Stimulated activated effector memory CD8-positive, alpha-beta T cell treated with anti-CD3 and anti-CD28 coated beads, Interleukin-12 subunit alpha, Interleukin-12 subunit beta, amount 100 ng/mL, for 72 hours (primary cell): Measurements from ENCODE around the gene TOMM40L.
"Not testable (repeated sequence)": the region's sequence is repeated elsewhere in the genome, so short reads cannot be mapped to it uniquely, and the experiment has no call there.

Experiments used
- ATAC-seq: fragments of 150-1000 bp; cut with Tn5 transposase; 2 replicates; pipeline ENCODE4 v1.10.0; 2021
- DNase-seq, 2 donors: peaks; one replicate each; pipeline ENCODE4 v3.0.0; 2021 to 2022; ENCODE audit warnings: low spot score in 2 of 2
- H3K27ac Mint-ChIP-seq: one replicate; pipeline ENCODE4 v1.8.0; 2022; ENCODE audit warnings: mild to moderate bottlenecking, mixed read lengths
- H3K36me3 Mint-ChIP-seq: one replicate; pipeline ENCODE4 v1.8.0; 2022; ENCODE audit warnings: mild to moderate bottlenecking, mixed read lengths
- H3K4me1 Mint-ChIP-seq: one replicate; pipeline ENCODE4 v1.8.0; 2022; ENCODE audit warnings: mixed read lengths
- H3K4me3 Mint-ChIP-seq: one replicate; pipeline ENCODE4 v1.8.0; 2022; ENCODE audit warnings: mild to moderate bottlenecking, mixed read lengths
- H3K9me3 Mint-ChIP-seq: one replicate; pipeline ENCODE4 v1.8.0; 2022; ENCODE audit warnings: mixed read lengths

Gene TOMM40L

GRCh38 chr1:161250100-161250499 is 24.2 kb downstream of the TOMM40L start:
- not testable (repeated sequence) for ATAC-seq, H3K4me1 Mint-ChIP-seq, H3K4me3 Mint-ChIP-seq, H3K36me3 Mint-ChIP-seq, H3K27ac Mint-ChIP-seq, DNase-seq, H3K9me3 Mint-ChIP-seq

- H3K27ac Mint-ChIP-seq, result no peak overlapping the region
- no peaks in the 10 kb centered on the region for H3K36me3 Mint-ChIP-seq
- no peak for ATAC-seq
Measured at GRCh38 chr1:161250829-161251228, 25.0 kb downstream of the TOMM40L start.

DNA sequence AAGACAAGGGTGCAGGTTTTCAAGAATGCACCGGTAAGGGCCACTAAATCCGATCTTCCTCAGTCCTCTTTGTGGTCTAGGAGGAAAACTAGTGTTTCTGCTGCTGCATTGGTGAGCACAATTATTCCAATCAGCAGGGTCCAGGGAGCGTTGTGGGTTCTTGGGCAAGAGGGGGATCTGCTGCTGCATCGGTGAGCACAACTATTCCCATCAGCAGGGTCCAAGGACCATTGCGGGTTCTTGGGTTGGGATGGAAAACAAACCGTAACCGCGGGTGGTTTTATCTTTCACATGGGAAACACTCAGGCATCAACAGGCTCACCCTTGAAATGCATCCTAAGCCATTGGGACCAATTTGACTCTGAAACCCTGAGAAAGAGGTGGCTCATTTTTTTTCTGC is 25.7 kb downstream of the TOMM40L start:
- H3K9me3 Mint-ChIP-seq, result peaks cover 2% of the 10 kb centered on the region
- H3K27ac Mint-ChIP-seq, result no peak overlapping the region
- ATAC-seq, result no peak
- H3K4me1 Mint-ChIP-seq, result no peaks in the 10 kb centered on the region
- DNase-seq, result no peak
- H3K36me3 Mint-ChIP-seq, result no peaks in the 10 kb centered on the region
- H3K4me3 Mint-ChIP-seq, result no peak overlapping the region

More at GRCh38 chr1:161250829-161251228, 25.0 kb downstream of the TOMM40L start:
- DNase-seq, result no peak
- Mint-ChIP-seq H3K9me3 (peaks cover 2% of the 10 kb centered on the region), H3K4me3 (no peak overlapping the region), H3K4me1 (no peaks in the 10 kb centered on the region)

DNA sequence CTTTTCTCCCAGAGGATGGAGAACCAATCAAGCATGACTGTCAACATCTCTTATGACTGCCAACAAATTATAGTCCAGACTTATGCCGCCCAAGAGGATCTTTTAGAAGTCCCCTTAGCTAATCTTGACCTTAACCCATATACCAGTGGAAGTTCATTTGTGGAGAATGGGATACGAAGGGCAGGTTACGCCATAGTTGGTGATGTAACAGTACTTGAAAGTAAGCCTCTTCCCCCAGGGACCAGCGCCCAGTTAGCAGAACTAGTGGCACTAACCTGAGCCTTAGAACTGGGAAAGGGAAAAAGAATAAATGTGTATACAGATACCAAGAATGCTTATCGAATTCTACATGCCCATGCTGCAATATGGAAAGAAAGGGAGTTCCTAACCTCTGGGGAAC is 29.4 kb downstream of the TOMM40L start:
- not testable (repeated sequence) for ATAC-seq, DNase-seq, H3K36me3 Mint-ChIP-seq, H3K27ac Mint-ChIP-seq, H3K4me3 Mint-ChIP-seq
- H3K4me1 Mint-ChIP-seq, result peaks cover 11% of the 10 kb centered on the region
- H3K9me3 Mint-ChIP-seq, result peaks cover 10% of the 10 kb centered on the region

DNA sequence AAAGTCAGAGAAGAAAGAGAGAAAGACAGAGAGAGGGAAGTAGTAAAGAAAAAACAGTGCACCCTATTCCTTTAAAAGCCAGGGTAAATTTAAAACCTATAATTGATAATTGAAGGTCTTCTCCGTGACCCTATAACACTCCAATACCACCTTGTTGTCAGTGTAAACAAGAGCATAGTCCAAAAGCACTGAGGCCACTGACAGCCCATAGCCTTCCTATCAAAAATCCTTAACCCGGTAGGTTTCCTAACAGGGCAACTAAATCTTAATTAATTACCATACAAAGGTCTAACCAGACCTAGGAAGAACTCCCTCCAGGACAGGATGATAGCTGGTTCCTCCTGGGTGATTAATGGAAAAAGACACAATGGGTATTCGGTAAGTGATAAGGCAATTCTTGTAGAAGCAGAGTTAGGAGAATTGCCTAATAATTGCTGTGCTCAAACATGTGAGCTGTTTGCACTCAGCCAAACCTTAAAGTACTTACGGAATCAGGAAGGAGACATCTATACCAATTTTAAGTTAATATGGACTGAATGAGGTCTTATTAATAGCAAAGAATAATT is 30.2 kb downstream of the TOMM40L start:
- Mint-ChIP-seq H3K4me1 (peaks cover 11% of the 10 kb centered on the region), H3K9me3 (peaks cover 10% of the 10 kb centered on the region)
- not testable (repeated sequence) for H3K4me3 Mint-ChIP-seq, H3K27ac Mint-ChIP-seq, H3K36me3 Mint-ChIP-seq, DNase-seq, ATAC-seq

GRCh38 chr1:161257109-161257508 is 31.2 kb downstream of the TOMM40L start:
- not testable (repeated sequence) for ATAC-seq, H3K27ac Mint-ChIP-seq

DNA sequence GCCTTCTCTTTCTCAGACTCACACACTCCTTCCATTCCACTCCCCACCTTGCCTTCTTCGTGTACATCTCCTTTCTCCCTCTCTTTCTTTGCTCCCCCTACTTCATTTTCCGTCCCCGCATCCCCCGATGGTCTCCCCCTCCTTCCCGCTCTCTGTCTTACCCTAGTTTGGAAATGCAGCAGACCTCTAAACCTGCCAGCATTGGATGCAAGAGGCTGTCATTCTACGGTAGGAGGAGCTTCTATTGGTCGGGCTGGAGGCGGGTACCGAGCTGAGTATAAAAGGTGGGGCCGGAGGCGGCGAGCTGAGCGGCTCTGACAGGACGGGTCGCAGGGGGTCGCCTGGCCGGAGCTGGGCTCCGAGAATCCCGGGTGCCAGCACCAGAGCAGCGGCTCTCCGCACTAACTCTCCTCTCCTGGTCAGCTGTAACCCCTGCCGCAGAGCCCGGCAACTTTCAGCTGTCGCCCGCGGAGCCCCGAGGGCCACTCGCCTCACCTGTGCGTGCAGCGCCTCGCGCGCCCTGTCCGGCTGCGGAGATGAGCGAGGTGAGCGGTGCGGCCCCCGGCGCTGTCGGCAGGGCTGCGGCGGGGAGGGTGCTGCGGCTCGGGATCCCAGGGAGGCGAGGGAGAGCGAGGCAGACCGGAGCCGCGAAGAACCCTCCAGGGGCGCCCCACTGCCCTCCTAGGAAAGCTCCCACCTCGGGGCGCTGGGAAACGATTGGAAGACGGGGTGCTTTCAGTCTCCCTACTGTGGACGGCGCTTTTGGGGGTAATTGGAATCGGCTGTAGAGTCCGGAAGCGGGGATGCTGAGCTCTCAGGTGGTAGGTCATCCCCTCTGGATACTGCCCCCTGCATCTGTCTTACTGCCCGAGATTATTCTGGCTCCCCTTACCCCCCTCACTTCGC is 32.8 kb downstream of the TOMM40L start, which contains the start of gene PCP4L1:
TSS of gene PCP4L1 (plus strand) at position 307 of the 906 bp plus-strand sequence. CDS start at position 537, 230 bp downstream.
- Mint-ChIP-seq H3K4me3 (peak within 1 kb of the TSS; percentile 65), H3K4me1 (peaks cover 11% of the 10 kb centered on the region), H3K36me3 (no peaks in the 10 kb centered on the region), H3K27ac (no peak within 1 kb of the TSS), H3K9me3 (peaks cover 10% of the 10 kb centered on the region)
- ATAC-seq (peak; percentile 91), DNase-seq (peak; percentile 9 to 62)

More at GRCh38 chr1:161257109-161257508, 31.2 kb downstream of the TOMM40L start:
- not testable (repeated sequence) for H3K36me3 Mint-ChIP-seq, H3K4me3 Mint-ChIP-seq, DNase-seq
- peaks cover 11% of the 10 kb centered on the region for H3K4me1 Mint-ChIP-seq
- H3K9me3 Mint-ChIP-seq, result peaks cover 10% of the 10 kb centered on the region

- Mint-ChIP-seq H3K4me1 (peaks cover 11% of the 10 kb centered on the region), H3K4me3 (peak overlapping the region; percentile 65), H3K27ac (no peak overlapping the region), H3K9me3 (peaks cover 10% of the 10 kb centered on the region), H3K36me3 (no peaks in the 10 kb centered on the region)
- ATAC-seq, result no peak
- no peak for DNase-seq
Measured at GRCh38 chr1:161259345-161259702, 33.5 kb downstream of the TOMM40L start.

DNA sequence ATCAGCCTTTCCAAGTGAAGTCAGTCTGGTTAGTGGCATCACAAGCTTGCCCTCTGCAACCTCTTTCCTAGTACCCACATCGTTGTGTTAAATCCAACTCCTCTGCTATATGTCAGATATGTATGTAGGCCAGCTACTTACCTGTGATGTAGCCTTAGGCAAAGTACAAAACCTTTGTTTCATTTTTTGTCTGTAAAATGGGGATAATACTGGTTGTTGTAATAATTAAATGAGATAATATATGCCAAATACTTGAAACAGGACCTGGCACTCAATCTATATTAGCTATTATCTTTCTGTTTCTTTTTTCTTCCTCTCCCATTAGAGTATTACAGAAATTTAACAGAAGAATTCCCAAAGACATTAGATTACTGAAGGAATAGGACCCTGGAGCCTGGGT is 33.9 kb downstream of the TOMM40L start:
- Mint-ChIP-seq H3K36me3 (no peaks in the 10 kb centered on the region), H3K4me3 (peak overlapping the region; percentile 65), H3K4me1 (peaks cover 11% of the 10 kb centered on the region), H3K9me3 (peaks cover 10% of the 10 kb centered on the region), H3K27ac (no peak overlapping the region)
- no peak for DNase-seq
- no peak for ATAC-seq

DNA sequence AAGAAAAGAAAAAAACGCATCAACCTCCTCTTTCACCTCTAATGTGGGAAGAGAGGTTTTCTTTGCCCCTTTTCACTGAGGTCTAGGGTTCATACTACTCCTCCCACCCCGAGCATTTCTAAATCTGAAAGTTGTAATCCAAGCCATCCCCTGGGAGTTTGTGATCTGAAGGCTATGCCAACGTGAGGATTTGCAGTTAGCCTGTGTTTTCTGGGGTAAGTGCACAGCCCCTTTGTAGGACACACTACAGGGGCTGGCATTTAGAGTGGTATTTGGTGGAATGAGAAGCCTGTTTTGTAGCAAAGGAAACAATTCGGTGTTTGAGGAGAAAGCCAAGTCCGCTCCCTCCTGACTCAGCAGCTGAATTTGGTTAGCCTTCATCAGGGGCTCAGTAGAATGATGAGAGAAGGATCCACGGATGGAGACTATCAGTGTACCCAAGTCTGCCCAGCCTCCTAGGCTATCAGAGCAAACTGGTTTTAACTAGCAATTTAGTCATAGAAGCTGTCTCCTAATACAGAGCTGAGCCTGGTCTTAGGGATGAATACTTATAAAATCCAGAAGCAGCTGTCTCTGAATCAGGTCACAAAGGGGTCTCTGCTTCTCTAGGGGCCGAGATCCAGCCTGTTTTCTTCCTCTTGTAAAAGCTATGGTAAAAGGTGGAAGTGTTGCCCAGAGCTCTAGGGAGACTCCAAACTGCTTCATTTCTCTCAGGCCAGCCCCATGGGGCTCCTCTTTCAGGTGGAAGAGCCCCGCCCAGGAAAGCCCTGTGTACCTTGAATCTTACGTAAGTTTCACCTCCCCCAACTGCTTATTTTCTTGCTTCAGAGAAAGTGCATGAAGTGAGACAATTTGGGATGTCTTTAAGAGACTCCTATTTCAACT is 34.8 kb downstream of the TOMM40L start:
- ATAC-seq (no peak), DNase-seq (no peak)
- no peak overlapping the region for H3K27ac Mint-ChIP-seq
- H3K36me3 Mint-ChIP-seq, result no peaks in the 10 kb centered on the region
- peaks cover 11% of the 10 kb centered on the region for H3K4me1 Mint-ChIP-seq
- H3K9me3 Mint-ChIP-seq, result peaks cover 8% of the 10 kb centered on the region
- H3K4me3 Mint-ChIP-seq, result no peak overlapping the region

DNA sequence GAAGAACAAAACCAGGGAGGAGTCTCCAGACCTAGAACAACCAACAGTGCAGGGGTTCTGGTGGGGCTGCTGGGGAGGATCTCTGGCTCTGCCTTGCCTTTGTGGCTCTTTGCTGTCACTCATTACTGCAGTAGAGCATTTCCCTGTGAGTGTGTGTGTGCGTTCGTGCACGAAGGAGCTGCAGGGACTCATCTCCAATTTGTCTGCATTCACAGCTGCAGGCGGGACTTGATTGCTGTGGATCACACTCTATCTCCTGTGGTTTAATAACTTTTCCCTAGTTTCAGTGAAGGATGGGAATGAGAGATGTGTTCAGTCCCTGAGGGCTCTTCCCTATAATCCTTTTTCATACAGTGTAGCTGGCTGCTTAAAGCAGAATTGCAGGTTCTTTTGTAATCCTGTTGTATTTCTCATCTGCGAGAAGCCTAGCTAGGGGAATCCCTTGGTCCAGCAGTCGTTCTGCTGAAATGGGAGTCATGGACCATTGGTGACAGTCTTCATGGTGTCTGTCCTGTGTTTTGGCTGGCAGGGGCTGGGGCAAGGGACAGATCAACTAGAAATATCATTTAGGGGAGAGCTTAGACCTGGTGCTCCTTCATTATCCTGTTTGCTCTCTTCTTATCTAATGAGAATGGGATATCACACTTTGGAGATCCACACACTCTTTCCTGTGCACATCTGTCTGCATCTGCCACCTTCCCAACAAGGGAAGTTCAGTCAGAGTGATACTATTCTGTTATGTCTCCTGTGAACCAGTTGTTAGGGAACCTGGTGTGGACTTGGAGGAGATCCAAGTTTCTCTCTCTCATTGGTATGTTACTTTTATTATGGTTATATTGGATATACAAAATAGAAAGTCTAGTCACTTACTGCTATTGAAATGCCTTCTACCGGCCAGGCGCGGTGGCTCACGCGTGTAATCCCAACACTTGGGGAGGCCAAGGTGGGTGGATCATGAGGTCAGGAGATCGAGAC is 35.7 kb downstream of the TOMM40L start:
- Mint-ChIP-seq H3K4me3 (no peak overlapping the region), H3K27ac (no peak overlapping the region)
- no peak for ATAC-seq

GRCh38 chr1:161265305-161265704 is 39.4 kb downstream of the TOMM40L start:
- ATAC-seq (no peak), DNase-seq (no peak)
- Mint-ChIP-seq H3K4me3 (no peak overlapping the region), H3K4me1 (no peaks in the 10 kb centered on the region), H3K27ac (no peak overlapping the region), H3K9me3 (no peaks in the 10 kb centered on the region), H3K36me3 (no peaks in the 10 kb centered on the region)

More for the DNA sequence above, 35.7 kb downstream of the TOMM40L start:
- DNase-seq, result no peak
- H3K36me3 Mint-ChIP-seq, result no peaks in the 10 kb centered on the region
- H3K4me1 Mint-ChIP-seq, result peaks cover 11% of the 10 kb centered on the region
- peaks cover 8% of the 10 kb centered on the region for H3K9me3 Mint-ChIP-seq

GRCh38 chr1:161266202-161266601 is 40.3 kb downstream of the TOMM40L start:
- Mint-ChIP-seq H3K27ac (no peak overlapping the region), H3K9me3 (no peaks in the 10 kb centered on the region), H3K4me1 (no peaks in the 10 kb centered on the region), H3K4me3 (no peak overlapping the region), H3K36me3 (no peaks in the 10 kb centered on the region)
- no peak for DNase-seq
- ATAC-seq, result no peak

DNA sequence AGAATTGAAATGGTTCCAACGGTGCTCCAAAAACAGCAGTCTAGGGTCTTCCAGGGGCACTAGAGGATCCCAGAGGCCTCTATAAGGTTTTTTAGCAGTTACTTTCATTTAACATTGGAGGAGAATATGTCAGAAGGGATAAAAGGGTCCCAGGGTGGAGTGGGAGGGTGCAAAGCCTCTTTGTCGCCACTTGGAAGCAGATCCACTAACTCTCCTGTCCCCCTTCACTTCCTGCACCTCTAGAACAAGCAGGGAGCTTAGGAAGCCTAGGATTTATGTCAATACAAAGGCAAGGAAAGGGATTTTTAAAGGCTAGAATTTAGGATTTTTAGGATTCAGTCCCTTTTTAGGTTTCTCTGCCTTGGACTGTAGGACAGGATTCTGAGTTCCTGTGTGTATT is 41.0 kb downstream of the TOMM40L start:
- no peak overlapping the region for H3K4me3 Mint-ChIP-seq
- no peaks in the 10 kb centered on the region for H3K9me3 Mint-ChIP-seq
- no peak overlapping the region for H3K27ac Mint-ChIP-seq
- ATAC-seq (no peak), DNase-seq (no peak)
- no peaks in the 10 kb centered on the region for H3K36me3 Mint-ChIP-seq
- no peaks in the 10 kb centered on the region for H3K4me1 Mint-ChIP-seq
